Measurements from ENCODE around the gene SERINC5.
"Not testable (repeated sequence)": the region's sequence is repeated elsewhere in the genome, so short reads cannot be mapped to it uniquely, and the experiment has no call there.

SERINC5 gene

DNA sequence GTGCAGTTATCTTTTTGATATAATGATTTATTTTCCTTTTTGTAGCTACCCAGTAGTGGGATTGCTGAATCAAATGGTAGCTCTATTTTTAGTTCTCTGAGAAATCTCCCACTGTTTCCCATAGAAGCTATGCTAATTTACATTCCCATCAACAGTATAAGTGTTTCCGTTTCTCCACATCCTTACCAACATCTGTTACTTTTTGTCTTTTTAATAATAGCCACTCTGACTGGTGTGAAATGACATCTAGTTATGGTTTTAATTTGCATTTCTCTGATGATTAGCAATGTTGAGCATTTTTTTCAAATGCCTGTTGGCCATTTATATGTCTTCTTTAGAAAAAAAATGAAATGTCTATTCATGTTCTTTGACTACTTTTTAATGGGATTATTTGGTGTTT lies 94.7 kb downstream of the SERINC5 start:
- DNase-seq, result no peak

DNA sequence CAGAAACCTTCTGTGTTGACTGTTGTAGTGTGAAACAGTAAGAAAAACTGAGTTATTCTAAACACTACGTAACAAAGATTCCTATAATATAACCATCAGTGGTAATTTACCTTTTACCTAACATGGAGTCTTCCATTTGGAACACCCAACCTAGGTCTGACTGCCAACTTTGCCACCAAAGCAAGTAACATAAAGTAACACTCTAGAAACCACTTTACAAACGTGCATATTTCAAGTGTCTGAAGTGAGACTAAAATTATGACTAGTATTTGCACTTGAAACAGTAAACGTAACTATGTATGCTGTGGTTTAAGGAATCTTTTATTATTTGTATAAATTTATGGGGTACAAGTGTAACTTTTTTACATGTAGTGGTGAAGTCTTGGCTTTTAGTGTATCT lies 95.6 kb downstream of the SERINC5 start:
- DNase-seq, result no peak

DNA sequence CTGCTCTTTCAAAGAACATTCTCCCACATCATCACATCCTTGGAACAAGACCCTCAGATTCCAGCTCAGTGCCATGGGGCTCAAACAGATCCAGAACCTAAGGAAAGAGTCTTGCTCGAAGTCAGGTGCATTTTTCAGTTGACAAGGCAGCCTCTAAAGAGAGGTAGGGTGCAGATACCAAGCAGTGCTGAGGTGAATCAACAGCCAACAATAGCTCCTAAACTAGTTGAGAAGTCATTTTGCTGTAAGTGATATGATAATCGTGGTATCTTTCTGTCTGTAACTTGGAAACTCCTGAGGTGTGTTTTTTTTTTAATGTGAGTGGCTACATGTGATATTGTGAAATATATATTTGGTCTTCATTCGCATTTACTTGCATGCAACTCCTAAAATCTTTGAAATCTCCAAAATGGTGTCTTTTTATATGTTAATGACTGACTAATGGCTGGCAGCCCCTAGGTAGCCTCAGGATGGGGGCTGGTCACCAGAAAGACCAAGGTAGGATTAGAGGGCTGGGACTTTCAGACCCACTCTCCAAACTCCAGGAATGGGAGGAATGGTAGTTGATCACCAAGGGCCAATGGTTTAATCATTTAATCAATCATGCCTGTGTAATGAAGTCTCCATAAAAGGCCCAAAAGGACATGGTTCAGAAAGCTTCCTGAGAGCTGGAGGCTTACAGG lies 96.6 kb downstream of the SERINC5 start:
- no peak for DNase-seq

DNA sequence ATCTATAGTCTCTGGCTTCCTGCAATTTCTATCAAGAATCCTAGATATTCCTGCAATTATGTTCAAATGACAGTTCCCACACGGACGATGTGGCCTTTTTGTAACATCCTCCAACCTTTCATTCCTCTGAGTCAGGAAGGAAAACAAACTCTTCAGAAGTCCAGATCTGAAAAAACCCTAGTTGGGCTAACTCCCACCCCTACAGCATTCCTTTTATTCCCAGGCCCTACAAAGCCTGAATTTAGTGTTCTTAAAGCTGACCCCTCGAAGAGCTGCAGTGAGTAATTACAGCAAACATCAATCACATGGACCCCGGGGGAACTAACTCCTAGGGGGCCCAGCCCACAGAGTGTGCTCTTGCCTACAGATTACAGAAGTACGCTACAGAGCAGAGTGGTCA lies 99.7 kb downstream of the SERINC5 start:
- DNase-seq, result no peak

DNA sequence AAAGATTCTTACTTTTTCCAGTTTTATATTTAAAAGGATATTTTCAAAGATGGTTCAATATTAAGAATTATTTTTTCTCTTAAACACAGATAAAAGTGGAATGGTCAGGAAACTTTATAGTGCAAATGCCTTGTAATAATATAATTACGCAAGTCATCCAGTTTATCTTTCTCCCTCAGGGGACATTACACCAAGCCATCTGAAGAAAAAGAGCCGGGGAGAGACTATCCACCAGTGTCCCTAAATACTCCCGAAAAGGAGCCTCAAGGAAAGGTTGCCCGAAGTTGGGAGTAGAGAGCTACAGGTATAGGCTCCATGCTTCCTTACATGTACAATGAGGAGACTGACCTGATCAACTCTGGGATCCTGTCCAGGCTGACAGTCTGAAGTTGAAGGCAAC lies 101.1 kb downstream of the SERINC5 start:
- DNase-seq, result no peak

DNA sequence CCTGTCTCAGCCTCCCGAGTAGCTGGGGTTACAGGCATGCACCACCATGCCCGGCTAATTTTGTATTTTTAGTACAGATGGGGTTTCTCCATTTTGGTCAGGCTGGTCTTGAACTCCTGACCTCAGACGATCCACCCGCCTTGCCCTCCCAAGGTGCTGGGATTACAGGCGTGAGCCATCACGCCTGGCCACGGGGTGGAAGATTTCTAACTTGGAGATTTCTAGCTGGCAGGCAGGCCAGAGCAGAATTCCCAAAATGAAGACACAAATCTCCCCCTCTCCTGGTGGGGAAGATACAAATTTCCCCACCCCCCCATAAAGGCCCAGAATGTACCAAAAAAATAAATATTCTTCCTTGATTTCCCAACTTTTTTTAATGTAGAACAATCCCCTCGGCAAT lies 101.6 kb downstream of the SERINC5 start:
- not testable (repeated sequence) for DNase-seq

DNA sequence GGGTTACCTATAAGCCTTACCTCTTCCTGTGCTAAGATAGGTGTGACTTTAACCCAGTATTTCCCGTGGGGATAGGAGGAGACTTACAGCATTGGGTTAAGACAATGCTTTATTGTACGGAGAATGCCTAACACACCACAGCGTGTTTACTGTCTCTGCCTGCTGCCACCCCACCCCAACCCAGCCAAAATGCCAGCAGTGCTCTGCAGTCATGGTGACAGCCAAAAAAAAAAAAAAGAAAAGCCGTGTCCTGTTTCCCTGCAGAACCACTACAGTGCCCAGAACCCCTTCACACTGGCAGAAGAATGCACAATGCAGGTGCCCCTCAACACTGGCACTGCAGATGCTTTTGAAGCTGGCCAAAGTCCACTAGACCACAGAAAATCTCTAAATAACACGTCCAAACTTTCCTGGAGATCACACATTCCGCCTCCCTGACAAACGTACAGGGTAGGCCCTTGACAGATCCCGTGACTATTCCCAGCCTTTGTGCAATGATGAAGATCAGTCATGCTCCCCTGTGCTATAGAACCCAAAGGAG lies 102.2 kb downstream of the SERINC5 start:
- no peak for DNase-seq

DNA sequence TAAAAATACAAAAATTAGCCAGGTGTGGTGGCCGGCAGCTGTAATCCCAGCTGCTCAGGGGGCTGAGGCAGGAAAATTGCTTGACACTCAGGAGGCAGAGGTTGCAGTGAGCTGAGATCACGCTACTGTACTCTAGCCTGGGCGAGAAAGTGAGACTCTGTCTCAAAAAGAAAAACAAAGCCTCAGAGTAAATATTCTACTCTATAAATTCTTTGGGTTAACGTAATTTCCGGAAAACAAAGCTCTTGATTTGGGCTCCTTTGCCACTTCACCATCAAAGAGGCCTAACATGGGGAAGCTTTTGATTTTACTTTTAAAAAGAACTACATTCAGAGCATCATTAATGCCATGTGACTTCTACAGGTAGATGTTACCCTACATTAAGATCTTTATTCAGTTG lies 103.1 kb downstream of the SERINC5 start:
- DNase-seq, result no peak

DNA sequence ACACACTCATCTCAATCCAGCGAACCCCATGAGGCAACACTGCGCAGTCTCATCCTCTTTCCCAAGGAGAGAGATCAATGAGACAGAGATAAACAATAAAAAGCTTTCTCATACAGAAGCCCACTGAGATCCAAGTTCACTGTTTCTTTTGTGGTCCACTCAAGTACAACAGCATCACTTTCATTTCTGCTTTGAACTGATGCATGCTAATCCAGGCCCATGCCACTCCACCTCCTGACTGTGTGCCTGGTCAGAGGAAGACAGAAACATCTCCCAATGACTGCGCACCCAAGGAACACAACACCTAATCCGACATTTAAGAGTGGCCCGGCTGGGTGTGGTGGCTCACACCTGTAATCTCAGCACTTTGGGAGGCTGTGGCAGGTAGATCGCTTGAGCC lies 104.0 kb downstream of the SERINC5 start:
- no peak for DNase-seq

DNA sequence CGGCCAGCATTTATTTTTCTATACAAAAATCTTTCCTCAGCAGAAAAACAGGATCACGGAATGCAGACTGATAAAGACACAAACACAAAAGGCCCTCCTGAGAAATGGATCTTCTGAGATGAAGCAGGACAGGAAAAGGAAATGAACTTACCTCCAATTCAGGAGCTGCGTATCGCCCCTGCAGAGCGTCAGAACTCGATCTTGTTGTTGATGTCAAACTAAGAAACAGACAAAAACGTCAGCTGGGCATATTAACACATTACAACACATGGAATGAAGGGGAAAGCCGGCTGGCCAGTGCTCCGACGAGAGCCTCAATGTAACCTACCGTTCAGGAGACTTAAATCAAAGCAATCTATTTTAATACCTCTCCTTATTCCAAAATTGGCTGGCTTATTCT lies 105.1 kb downstream of the SERINC5 start:
- DNase-seq, result no peak

DNA sequence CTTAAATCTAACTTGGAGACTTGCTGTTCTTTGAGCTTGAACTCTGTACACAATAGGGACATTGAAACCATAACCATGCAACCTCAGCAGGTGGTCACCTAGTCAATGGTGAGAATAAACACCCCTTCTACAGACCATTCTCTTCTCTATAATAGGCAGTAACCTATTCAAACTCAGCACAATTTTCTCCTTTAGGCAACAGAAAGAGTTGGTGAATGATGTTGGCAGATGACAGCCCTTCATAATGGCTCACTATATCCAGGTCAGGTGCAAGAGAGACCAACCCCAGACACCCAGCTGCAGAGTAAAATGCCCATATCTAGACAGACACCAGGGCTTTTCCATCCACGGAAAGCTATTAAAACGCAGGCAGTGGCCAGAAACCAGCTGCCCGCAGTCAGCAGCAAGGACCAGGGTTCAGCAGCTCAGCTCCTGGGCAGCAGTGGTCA lies 106.7 kb downstream of the SERINC5 start:
- no peak for DNase-seq

DNA sequence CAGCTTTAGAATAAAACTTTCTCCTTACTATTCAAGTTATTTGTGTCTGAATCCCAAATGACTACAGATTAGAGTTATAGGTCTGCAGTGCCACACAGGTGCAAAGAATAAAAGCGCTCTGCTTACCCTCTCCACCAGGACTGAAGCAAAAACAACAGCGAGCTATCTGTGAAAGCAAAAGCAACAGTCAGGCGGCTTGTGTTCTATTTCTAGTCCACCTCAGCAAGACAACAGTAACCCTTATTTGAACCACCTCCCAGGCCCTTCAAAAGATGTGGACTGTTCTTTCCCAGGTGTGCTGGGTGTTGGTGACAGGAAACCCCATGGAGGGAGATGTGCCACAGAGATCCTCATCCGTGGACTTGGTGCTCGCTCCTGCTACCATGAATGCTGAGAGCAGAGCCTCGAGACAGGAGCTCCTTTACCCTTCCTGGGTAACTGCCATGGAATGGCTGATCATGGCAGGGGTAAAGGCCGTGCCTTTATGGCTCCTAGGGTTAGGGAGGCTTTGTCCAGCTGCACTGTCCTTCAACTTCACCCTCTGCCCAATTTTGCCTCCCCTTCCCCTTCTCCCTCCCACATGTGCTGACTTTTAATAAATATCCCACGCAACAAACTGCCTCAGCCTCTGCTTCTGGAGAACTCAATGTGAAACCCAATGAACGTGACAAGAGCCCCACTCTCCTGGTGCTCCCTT lies 108.6 kb downstream of the SERINC5 start:
- no peak for DNase-seq

DNA sequence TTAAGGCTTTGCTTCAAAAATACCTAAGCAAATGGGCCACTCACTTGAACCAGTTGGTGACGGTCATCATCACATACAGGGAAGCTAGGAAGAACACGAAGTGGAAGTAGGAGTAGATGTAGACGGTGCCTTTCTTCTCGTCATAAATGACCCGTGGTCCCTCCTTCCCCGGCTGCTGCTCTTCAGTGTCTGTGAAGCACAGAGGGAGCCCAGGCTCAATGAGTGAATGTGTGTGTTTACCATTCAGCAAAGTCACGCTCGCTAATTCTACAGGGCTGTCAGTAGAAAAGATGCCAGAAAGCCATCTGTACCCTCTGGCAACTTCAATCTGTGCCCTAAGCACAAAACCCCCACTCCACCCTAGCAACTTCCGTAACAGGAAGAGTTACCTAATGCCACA lies 109.8 kb downstream of the SERINC5 start:
- no peak for DNase-seq

DNA sequence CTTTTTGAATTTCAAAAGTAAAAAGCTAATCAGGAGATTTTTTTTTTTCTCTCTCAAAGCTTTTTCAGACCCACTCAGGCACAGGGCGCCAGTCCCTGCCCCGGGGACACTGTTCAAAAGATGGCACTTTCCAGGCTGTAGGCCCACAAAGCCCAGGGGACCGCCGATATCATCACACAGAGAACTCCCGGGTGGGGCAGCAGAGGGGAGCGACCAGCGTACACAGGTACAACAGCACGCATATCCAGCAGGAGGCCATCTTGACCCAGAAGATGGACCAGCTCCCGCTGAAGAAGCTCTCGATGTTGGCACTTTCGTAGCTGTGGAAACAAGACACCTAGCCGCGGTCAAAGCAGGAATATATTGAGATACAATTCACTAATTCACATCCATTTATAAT lies 112.4 kb downstream of the SERINC5 start:
- DNase-seq, result no peak

DNA sequence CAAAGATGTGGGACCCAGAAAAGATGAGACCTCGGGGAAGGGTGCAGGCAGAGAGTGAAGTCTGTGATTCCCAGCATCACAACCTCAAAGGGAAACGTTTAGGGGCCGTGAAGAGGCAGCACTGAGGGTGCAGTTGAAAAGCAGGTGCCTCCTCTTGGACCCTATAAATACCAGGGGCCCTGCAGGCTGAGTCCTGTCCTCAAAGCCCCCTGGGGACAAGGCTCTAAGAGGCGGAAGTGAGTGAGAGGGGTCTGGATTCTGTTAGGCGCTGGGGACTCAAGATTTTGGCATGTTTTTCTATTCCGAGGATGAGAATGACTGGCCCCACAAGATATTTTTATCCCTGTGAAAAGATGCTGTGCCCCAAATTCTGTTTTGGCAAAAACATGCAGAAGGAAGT lies 112.9 kb downstream of the SERINC5 start:
- no peak for DNase-seq

DNA sequence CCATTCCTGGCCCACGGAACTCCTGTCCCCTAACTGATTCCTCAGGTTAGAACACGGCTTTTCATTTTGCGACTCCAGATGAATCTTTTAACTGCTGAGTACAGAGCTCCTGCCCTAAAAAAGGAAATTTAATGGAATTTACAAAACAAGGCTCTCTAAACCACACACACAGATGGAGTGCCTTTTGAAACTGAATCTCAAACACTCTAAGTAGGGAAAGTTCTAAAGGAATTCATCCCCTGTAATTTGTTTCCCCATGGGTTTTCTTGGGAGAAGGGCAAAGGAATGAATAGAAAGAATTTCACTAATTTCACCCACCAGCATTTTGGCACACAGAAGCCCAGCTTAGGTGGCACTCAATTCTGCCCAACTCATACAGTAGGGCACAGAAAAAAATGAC lies 114.2 kb downstream of the SERINC5 start:
- DNase-seq, result no peak

DNA sequence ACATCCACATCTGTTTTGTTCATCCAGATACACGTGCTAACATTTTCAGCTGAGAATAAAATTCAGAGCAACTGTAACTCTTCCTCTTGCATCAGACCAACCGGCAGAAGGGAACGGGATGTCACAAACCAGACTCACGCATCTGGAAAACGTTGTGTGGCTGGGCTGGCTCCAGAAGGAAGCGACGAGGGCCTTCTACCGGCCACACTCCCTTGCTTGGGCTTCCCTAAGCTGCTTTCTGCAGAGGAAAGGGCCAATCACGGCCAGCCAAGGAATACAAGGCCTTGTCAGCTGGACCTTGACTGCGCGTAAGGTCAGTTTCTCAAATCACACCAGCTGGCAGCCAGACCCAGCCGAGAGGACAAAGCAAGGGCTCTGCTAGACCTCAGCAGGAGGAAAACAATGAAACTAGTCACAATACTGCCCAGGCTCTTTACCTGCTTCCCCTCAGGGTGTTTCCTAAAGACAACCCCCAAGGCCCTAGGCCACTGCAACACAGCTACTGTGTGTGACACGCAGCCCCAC lies 114.6 kb downstream of the SERINC5 start:
- DNase-seq, result no peak

DNA sequence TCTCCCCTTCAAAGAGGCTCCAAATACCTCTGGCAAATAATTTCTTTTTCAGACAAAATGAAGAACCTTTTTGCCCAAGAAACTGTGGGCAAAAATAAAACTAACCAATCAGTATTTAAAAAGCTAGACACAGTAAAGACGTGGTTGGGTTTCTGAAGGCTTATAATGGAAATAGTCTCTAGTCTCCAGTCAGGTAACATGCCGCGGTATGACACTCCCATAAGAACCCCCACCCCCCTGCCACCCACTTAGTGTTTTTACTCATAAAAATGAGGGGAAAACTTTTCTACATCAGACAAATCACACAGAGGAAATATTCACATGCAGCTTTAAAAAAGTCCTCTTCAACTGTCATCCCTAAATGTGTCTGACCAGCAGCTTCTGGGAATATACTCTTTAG lies 115.4 kb downstream of the SERINC5 start:
- DNase-seq, result peak; percentile 67

DNA sequence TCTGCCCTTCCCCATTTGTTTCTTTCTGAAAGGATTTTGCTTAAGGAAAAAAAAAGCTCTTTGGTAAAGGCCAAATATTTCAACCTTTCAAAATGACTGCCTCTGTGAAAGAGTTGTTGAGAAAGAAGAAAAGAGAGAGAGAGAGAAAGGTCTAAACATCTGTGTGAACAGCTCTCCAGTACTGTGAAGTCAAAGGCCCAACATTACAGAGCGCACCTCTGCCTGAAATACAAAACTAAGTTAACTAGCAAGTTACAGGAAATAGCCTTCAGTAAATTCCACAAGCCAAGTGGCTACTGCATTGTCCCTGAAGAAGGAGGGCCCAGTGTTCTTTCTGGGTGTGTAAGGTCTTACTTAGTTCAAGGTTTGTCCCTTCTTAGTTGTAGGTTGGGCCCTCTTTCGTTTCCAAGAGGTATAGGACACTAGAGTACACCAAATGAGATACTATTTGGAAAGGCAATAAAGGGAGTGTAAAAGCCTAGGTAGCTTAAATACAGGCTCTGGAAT lies 116.3 kb downstream of the SERINC5 start:
- DNase-seq, result no peak

DNA sequence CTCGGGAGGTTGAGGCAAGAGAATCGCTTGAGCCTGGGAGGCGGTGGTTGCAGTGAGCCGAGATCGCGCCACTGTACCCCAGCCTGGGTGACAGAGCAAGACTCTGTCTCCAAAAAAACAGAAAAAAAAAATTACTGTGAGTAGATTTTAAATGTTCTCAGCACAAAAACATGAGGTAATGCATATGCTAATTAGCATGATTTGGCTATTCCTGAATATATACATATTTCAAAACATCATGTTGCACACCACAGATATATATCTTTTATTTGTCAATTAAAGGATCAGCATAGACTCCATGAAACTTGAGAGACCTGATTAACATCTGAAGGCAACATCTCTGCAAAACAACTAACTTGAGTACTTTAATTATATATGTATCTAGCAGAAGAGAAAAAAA lies 117.4 kb downstream of the SERINC5 start:
- no peak for DNase-seq

DNA sequence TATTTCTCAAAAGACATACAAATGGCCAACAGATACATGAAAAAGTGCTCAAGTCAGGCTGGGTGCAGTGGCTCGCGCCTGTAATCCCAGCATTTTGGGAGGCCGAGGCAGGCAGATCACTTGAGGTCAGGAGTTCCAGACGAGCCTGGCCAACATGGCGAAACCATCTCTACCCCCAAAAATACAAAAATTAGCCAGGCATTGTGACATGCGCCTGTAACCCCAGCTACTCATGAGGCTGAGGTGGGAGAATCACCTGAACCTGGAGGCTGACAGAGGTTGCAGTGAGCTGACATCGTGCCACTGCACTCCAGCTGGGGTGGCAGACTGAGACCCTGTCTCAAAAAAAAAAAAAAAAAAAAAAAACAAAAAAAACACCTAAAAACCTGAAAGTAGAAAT lies 119.0 kb downstream of the SERINC5 start:
- DNase-seq, result not testable (repeated sequence)

DNA sequence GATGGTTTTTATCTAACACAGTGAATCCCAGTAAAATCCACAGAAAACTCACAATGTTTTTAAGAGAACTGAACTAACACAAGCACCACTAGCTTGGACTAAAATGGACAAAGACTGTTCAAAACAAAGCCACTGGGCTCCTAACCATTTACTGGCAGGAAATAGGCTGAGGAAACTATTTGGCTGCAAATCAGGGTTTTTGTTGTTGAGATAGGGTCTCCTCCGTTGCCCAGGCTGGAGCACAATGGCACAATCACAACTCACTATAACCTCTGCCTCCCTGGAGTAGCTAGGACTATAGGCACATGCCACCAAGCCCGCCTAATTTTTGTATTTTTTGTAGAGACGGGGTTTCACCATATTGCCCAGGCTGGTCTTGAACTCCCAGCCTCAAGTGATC lies 121.0 kb downstream of the SERINC5 start:
- no peak for DNase-seq

DNA sequence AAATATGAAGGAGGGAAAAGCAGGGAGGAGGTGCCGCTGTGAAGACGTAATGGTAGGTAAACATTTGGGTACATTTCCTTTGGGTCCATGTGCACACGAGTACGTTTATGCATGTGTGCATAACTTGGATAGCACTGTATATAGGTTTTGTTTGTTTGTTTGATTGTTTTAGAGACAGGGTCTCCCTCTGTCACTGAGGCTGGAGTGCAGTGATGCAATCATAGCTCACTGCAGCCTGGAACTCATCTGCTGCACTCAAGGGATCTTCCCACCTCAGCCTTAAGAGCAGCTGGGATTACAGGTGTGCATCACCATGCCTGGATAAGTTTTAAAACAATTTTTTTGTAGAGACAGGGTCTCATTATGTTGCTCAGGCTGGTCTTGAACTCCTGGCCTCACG lies 126.7 kb downstream of the SERINC5 start:
- DNase-seq, result no peak

DNA sequence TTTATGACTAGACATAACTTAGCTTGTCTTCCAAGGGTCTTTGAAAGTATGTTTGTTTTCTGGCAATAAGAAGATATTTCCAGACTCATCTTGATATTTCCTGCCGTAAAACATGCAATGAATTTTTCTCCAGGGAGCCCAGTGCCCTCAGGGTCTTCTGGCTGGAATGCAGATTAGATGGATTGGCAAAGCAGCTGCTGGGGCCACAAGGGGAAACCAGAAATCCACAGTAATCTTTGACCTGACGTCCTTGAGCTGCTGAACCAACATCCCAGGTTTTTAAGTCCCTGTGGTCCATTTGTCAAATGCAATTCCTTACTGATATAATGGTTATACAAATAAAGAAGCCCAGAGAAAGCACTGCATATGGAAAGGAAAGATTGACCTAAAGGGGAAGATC lies 127.7 kb downstream of the SERINC5 start:
- DNase-seq, result no peak
